Panc1 (cell line): ENCODE data around the gene PHF19. TPM values are rescaled to one million over a fixed set of nuclear protein-coding genes. Genes with fewer than 3 reads are reported as not detected.

ENCODE experiments used
- ATAC-seq: fragments of 200-7000 bp; cut with Tn5 transposase; 2 replicates; pipeline ENCODE4 v1.9.1; 2020; ENCODE audit warnings: mild to moderate bottlenecking, moderate library complexity
- BruUV-seq: library from RNA; stranded (reverse); fragments of 400-500 nt; replicated peaks from 2 replicates; lab custom pipeline; 2021; lab: Mats Ljungman, UMichigan
- CTCF ChIA-PET: fragments of 300-600 bp; sonication (Branson Sonifier 250); formaldehyde crosslinking; loops from one replicate; lab custom pipeline; 2022; ENCODE audit warnings: antibody characterized with exemption; lab: Charles Lee
- POLR2A ChIA-PET: fragments of 300-600 bp; sonication (Branson Sonifier 250); formaldehyde crosslinking; loops from one replicate; lab custom pipeline; 2022; ENCODE audit warnings: antibody characterized with exemption; lab: Charles Lee
- DNase-seq: peaks from one replicate; pipeline ENCODE4 v3.0.0-alpha.2; 2010; ENCODE audit warnings: low read depth, low spot score
- H3K27ac ChIP-seq: 2 replicates; pipeline ENCODE4 v1.5.1; 2011; ENCODE audit warnings: mild to moderate bottlenecking, low read length, inconsistent platforms
- H3K27me3 ChIP-seq: fragments of 200-500 bp; sonication (Bioruptor generic); 2 replicates; pipeline ENCODE4 v1.6.0; 2014; ENCODE audit warnings: low read length, inconsistent platforms; ENCODE audit not compliant: control insufficient read depth, insufficient read depth
- H3K36me3 ChIP-seq: fragments of 200-500 bp; sonication (Bioruptor generic); 2 replicates; pipeline ENCODE4 v1.5.1; 2014; ENCODE audit warnings: inconsistent platforms, mild to moderate bottlenecking, low read length, moderate library complexity; ENCODE audit not compliant: control insufficient read depth, insufficient read depth
- H3K4me1 ChIP-seq: 2 replicates; pipeline ENCODE4 v1.5.1; 2011; ENCODE audit warnings: inconsistent platforms, mild to moderate bottlenecking, low read length, moderate library complexity; ENCODE audit not compliant: control insufficient read depth, insufficient read depth
- H3K4me3 ChIP-seq, 2 experiments: 2 replicates each; pipeline ENCODE4 v1.5.1; 2011 to 2012; ENCODE audit warnings: low read depth in 2 of 2, low read length in 2 of 2, mild to moderate bottlenecking in 2 of 2, inconsistent platforms in 1 of 2, moderate library complexity in 1 of 2
- H3K9me3 ChIP-seq: fragments of 200-500 bp; sonication (Bioruptor generic); 2 replicates; pipeline ENCODE4 v1.5.1; 2014; ENCODE audit warnings: low read depth, mild to moderate bottlenecking, inconsistent platforms, low read length, moderate library complexity; ENCODE audit not compliant: control insufficient read depth, insufficient read depth
- CTCF ChIP-seq: fragments of 450-650 bp; IDR thresholded peaks from 2 replicates; pipeline ENCODE4 v1.5.1; 2017; ENCODE audit warnings: mild to moderate bottlenecking
- POLR2AphosphoS5 ChIP-seq: IDR thresholded peaks from 2 replicates; pipeline ENCODE4 v1.6.1; 2012; ENCODE audit warnings: mild to moderate bottlenecking, low read depth, low read length, moderate library complexity
- SIN3A ChIP-seq: IDR thresholded peaks from 2 replicates; pipeline ENCODE4 v1.6.1; 2012; ENCODE audit warnings: low read depth, mild to moderate bottlenecking, low read length, moderate library complexity, borderline replicate concordance; ENCODE audit not compliant: insufficient read depth
- TCF7L2 ChIP-seq: IDR thresholded peaks from 2 replicates; pipeline ENCODE4 v1.6.1; 2011; ENCODE audit warnings: mild to moderate bottlenecking, low read depth, low read length, inconsistent platforms
- in situ Hi-C: cut with HindIII; loops from 2 replicates; pipeline ENCODE4 v1.10.0; 2016; ENCODE audit warnings: low sequenced_read_pairs, low pct_unique_long_range_greater_than_20kb
- intact Hi-C: fragments of 100-400 bp; cut with micrococcal nuclease; formaldehyde crosslinking; loops from one replicate; pipeline ENCODE4 v1.10.0; 2022; ENCODE audit not compliant: unreplicated experiment
- total RNA-seq: library from RNA; stranded (reverse); gene quantifications from one replicate; pipeline ENCODE4 v1.2.1, GENCODE V29; 2021; ENCODE audit not compliant: unreplicated experiment
- TF ChIP-seq, protein P1 (sequence below), 2 experiments: IDR thresholded peaks; 2 replicates each; pipeline ENCODE4 v1.6.1; 2011 to 2012; ENCODE audit warnings: low read depth in 2 of 2, control low read depth in 1 of 2, low read length in 1 of 2, mild to moderate bottlenecking in 1 of 2, moderate library complexity in 1 of 2; ENCODE audit not compliant: insufficient read depth in 1 of 2

Gene PHF19
- total RNA-seq, 1 experiment from 2014 or later, result 91.1 TPM

GRCh38 chr9:120902569-120903535 is 25.9 kb upstream of the PHF19 start:
- in situ Hi-C loops (no loop called here), intact Hi-C loops (no loop called here)
- H3K27ac ChIP-seq, result no peak overlapping the region
- no peak for DNase-seq
- H3K36me3 ChIP-seq, result no peaks in the 10 kb centered on the region
- ATAC-seq, result no peak
- ChIA-PET CTCF (no interaction called here), POLR2A (no interaction called here)
- H3K4me3 ChIP-seq, result no peak overlapping the region
- H3K27me3 ChIP-seq, result no peaks in the 10 kb centered on the region
- no peaks in the 10 kb centered on the region for H3K4me1 ChIP-seq
- TF ChIP-seq SIN3A, result no peak
- TF ChIP-seq POLR2AphosphoS5, result no peak
- no peak for TF ChIP-seq CTCF
- TF ChIP-seq, protein P1, sequence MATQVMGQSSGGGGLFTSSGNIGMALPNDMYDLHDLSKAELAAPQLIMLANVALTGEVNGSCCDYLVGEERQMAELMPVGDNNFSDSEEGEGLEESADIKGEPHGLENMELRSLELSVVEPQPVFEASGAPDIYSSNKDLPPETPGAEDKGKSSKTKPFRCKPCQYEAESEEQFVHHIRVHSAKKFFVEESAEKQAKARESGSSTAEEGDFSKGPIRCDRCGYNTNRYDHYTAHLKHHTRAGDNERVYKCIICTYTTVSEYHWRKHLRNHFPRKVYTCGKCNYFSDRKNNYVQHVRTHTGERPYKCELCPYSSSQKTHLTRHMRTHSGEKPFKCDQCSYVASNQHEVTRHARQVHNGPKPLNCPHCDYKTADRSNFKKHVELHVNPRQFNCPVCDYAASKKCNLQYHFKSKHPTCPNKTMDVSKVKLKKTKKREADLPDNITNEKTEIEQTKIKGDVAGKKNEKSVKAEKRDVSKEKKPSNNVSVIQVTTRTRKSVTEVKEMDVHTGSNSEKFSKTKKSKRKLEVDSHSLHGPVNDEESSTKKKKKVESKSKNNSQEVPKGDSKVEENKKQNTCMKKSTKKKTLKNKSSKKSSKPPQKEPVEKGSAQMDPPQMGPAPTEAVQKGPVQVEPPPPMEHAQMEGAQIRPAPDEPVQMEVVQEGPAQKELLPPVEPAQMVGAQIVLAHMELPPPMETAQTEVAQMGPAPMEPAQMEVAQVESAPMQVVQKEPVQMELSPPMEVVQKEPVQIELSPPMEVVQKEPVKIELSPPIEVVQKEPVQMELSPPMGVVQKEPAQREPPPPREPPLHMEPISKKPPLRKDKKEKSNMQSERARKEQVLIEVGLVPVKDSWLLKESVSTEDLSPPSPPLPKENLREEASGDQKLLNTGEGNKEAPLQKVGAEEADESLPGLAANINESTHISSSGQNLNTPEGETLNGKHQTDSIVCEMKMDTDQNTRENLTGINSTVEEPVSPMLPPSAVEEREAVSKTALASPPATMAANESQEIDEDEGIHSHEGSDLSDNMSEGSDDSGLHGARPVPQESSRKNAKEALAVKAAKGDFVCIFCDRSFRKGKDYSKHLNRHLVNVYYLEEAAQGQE (IDR thresholded peaks at IDR 0.05; ENCODE audit: insufficient read depth in 1 of 2, low read depth in 2 of 2, low read length in 1 of 2), result no peak
- no peak for TF ChIP-seq TCF7L2
- no TSS peak for BruUV-seq
- H3K9me3 ChIP-seq, result no peaks in the 10 kb centered on the region

- in situ Hi-C loops (no loop called here), intact Hi-C loops (no loop called here)
- BruUV-seq, result no TSS peak
- H3K9me3 ChIP-seq, result no peaks in the 10 kb centered on the region
- no peaks in the 10 kb centered on the region for H3K36me3 ChIP-seq
- no peaks in the 10 kb centered on the region for H3K27me3 ChIP-seq
- H3K4me1 ChIP-seq, result no peaks in the 10 kb centered on the region
- DNase-seq, result no peak
- CTCF ChIA-PET, result no interaction called here
- no peak for TF ChIP-seq POLR2AphosphoS5
- no peak for TF ChIP-seq CTCF
- no peak for TF ChIP-seq SIN3A
- TF ChIP-seq TCF7L2, result no peak
- TF ChIP-seq, protein P1 (IDR thresholded peaks at IDR 0.05; ENCODE audit: insufficient read depth in 1 of 2, low read depth in 2 of 2, low read length in 1 of 2), result no peak
- no peak for ATAC-seq
- no peak overlapping the region for H3K27ac ChIP-seq
- POLR2A ChIA-PET, result no interaction called here
- no peak overlapping the region for H3K4me3 ChIP-seq
Observed at GRCh38 chr9:120901755-120902568, 25.0 kb upstream of the PHF19 start.
